OCI-LY7 (cell line): Measurements from ENCODE around the gene ARMC7.
"Not testable (repeated sequence)": the region's sequence is repeated elsewhere in the genome, so short reads cannot be mapped to it uniquely, and the experiment has no call there.

Experiments
- EZH2phosphoT487 ChIP-seq: fragments of 200-600 bp; sonication (generic); IDR thresholded peaks from 2 replicates; pipeline ENCODE4 v1.6.1; 2018; ENCODE audit warnings: low read depth, borderline replicate concordance, mild to moderate bottlenecking, mixed run types, antibody characterized with exemption, low read length, moderate library complexity, mixed read lengths
- TF ChIP-seq, protein P1 (sequence below): fragments of 200-600 bp; sonication (generic); conservative IDR thresholded peaks from 2 replicates; pipeline ENCODE4 v1.5.1; 2014; ENCODE audit warnings: mild to moderate bottlenecking, antibody characterized with exemption, low read length, moderate library complexity, mixed read lengths

DNA sequence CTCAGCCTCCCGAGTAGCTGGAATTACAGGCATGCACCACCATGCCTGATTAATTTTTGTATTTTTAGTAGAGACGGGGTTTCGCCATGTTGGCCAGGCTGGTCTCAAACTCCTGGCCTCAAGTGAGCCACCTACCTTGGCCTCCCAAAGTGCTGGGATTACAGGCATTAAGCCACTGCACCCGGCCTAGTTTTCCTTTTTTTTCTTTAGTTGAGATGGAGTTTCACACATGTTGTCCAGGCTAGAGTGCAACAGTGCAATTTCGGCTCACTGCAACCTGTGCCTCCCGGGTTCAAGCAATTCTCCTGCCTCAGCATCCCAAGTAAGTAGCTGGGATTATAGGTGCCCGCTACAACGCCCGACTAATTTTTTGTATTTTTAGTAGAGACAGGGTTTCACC lies 28.0 kb downstream of the ARMC7 start:
- TF ChIP-seq, protein P1, sequence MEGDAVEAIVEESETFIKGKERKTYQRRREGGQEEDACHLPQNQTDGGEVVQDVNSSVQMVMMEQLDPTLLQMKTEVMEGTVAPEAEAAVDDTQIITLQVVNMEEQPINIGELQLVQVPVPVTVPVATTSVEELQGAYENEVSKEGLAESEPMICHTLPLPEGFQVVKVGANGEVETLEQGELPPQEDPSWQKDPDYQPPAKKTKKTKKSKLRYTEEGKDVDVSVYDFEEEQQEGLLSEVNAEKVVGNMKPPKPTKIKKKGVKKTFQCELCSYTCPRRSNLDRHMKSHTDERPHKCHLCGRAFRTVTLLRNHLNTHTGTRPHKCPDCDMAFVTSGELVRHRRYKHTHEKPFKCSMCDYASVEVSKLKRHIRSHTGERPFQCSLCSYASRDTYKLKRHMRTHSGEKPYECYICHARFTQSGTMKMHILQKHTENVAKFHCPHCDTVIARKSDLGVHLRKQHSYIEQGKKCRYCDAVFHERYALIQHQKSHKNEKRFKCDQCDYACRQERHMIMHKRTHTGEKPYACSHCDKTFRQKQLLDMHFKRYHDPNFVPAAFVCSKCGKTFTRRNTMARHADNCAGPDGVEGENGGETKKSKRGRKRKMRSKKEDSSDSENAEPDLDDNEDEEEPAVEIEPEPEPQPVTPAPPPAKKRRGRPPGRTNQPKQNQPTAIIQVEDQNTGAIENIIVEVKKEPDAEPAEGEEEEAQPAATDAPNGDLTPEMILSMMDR, result not testable (repeated sequence)
- not testable (repeated sequence) for TF ChIP-seq EZH2phosphoT487
